AG04450 (cell line): ENCODE data around the gene CARMIL1. TPM values are rescaled to one million over a fixed set of nuclear protein-coding genes. Genes with fewer than 3 reads are reported as not detected.

Experiments used
- CTCF ChIA-PET: fragments of 300-600, 350-600 bp; formaldehyde crosslinking; extraction: SDS; loops from one replicate; lab custom pipeline; 2022; ENCODE audit warnings: antibody characterized with exemption, inconsistent platforms; lab: Charles Lee
- POLR2A ChIA-PET: fragments of 350-600 bp; formaldehyde crosslinking; extraction: SDS; loops from one replicate; lab custom pipeline; 2021; ENCODE audit warnings: antibody characterized with exemption, inconsistent platforms; lab: Yijun Ruan, JAX
- DNase-seq: peaks from one replicate; pipeline ENCODE4 v3.0.0-alpha.2; 2011; ENCODE audit warnings: low read depth, low spot score
- H3K27ac ChIP-seq: one replicate; pipeline ENCODE4 v1.5.1; 2012; ENCODE audit warnings: low read depth, low read length, control low read depth
- H3K27me3 ChIP-seq: one replicate; pipeline ENCODE4 v1.6.0; 2012; ENCODE audit warnings: low read length; ENCODE audit not compliant: control insufficient read depth, insufficient read depth
- H3K4me3 ChIP-seq: 2 replicates; pipeline ENCODE4 v1.5.1; 2011; ENCODE audit warnings: mild to moderate bottlenecking, low read depth, low read length, control low read depth
- H3K9me3 ChIP-seq: 2 replicates; pipeline ENCODE4 v1.5.1; 2012; ENCODE audit warnings: low read length; ENCODE audit not compliant: control insufficient read depth, insufficient read depth
- CTCF ChIP-seq: IDR thresholded peaks from 2 replicates; pipeline ENCODE4 v1.5.1; 2011; ENCODE audit warnings: low read depth, low read length, control low read depth, inconsistent platforms
- polyA plus RNA-seq: library from polyadenylated mRNA; depleted of rRNA; stranded (reverse); fragments of >200 nt; gene quantifications from 2 replicates; pipeline ENCODE4 v1.2.3, GENCODE V29; 2011

The CARMIL1 gene
- polyA plus RNA-seq, 1 experiment: 0.55 TPM

GRCh38 chr6:25504661-25505060 is 225.5 kb downstream of the CARMIL1 start:
- no peak for TF ChIP-seq CTCF
- Histone ChIP-seq H3K4me3 (no peak overlapping the region), H3K27ac (no peak overlapping the region), H3K27me3 (no peaks in the 10 kb centered on the region), H3K9me3 (no peaks in the 10 kb centered on the region)
- no peak for DNase-seq
- POLR2A ChIA-PET: no interaction called here
- CTCF ChIA-PET: interaction anchor here (0.9 to 7.6 kb wide), 5 partner anchors 8 to 281 kb away, joined by 5 to 36 read pairs (median 7); partner anchors contain the start of gene CARMIL1

GRCh38 chr6:25506020-25506419 is 226.8 kb downstream of the CARMIL1 start:
- Histone ChIP-seq H3K9me3 (no peaks in the 10 kb centered on the region), H3K27ac (no peak overlapping the region), H3K27me3 (no peaks in the 10 kb centered on the region), H3K4me3 (no peak overlapping the region)
- ChIA-PET POLR2A (no interaction called here), CTCF (interaction anchor here (3.3 to 7.6 kb wide), 2 partner anchors 15 to 240 kb away, joined by 15 to 36 read pairs; no protein-coding TSS in a partner anchor)
- no peak for TF ChIP-seq CTCF
- no peak for DNase-seq

DNA sequence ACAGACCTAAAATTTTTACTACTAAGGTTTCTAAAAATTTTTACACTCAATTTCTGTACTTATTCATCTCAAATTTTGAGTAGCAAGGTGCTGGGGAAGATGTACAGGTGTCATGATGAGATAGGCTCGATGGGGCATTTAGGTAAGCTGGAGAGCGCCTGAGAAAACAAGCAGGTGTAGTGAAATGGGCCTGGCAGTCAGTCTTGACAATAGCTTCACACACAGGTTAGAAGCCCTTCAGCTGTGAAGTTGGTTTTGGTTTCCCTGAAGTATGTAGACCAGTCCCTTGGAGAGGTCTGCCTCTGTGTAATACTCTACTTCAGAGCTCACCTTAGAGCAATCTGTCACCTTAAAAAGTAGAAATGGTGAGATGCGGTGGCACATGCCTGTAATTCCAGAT is 228.9 kb downstream of the CARMIL1 start:
- DNase-seq: no peak
- CTCF ChIA-PET: interaction anchor here (7.6 kb wide), 1 partner anchor 17 kb away, joined by 36 read pairs; no protein-coding TSS in a partner anchor
- POLR2A ChIA-PET: no interaction called here
- Histone ChIP-seq H3K27me3 (no peaks in the 10 kb centered on the region), H3K27ac (no peak overlapping the region), H3K9me3 (no peaks in the 10 kb centered on the region), H3K4me3 (no peak overlapping the region)
- no peak for TF ChIP-seq CTCF

DNA sequence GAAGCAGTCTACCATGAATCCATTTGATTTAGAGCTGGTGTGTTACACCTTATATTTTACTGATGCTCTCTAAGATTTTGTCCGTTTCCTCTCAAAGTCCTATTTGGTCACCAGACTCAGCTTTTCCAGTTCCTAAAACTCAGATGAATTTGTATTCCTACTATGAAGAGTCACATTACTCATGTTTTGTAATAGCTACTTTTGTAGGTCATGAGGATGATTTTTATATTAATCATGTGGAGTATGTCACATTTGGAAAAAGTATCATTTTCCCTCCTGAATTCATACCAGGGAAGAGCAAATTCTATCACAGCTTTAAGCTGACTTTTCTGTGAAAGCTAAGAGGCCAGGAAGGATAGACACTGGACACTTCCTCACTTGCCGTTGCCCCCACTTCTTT is 232.2 kb downstream of the CARMIL1 start:
- ChIA-PET POLR2A (no interaction called here), CTCF (interaction anchor here (0.6 to 2.4 kb wide), 3 partner anchors 15 to 45 kb away, joined by 5 to 17 read pairs (median 5); no protein-coding TSS in a partner anchor)
- no peak overlapping the region for H3K27ac ChIP-seq
- H3K27me3 ChIP-seq: no peaks in the 10 kb centered on the region
- no peak overlapping the region for H3K4me3 ChIP-seq
- no peak for DNase-seq
- no peaks in the 10 kb centered on the region for H3K9me3 ChIP-seq
- no peak for TF ChIP-seq CTCF

GRCh38 chr6:25512560-25512959 is 233.4 kb downstream of the CARMIL1 start:
- Histone ChIP-seq H3K4me3 (no peak overlapping the region), H3K9me3 (no peaks in the 10 kb centered on the region), H3K27me3 (no peaks in the 10 kb centered on the region), H3K27ac (no peak overlapping the region)
- DNase-seq: no peak
- CTCF ChIA-PET: interaction anchor here (0.6 to 2.4 kb wide), 5 partner anchors 9 to 289 kb away, joined by 3 to 17 read pairs (median 5); no protein-coding TSS in a partner anchor
- POLR2A ChIA-PET: no interaction called here
- TF ChIP-seq CTCF: no peak
